HG02678 (cell line): Measurements from ENCODE around the gene CACNA1C.
"Not testable (repeated sequence)": the region's sequence is repeated elsewhere in the genome, so short reads cannot be mapped to it uniquely, and the experiment has no call there.

Source experiments
- ATAC-seq: cut with Tn5 transposase; IDR thresholded peaks from one replicate; pipeline ENCODE4 v1.9.1; 2021; ENCODE audit warnings: mild to moderate bottlenecking, moderate library complexity; ENCODE audit not compliant: unreplicated experiment

Gene CACNA1C

GRCh38 chr12:2691006-2691344, 638.2 kb downstream of the CACNA1C start:
- no peak for ATAC-seq

GRCh38 chr12:2691345-2692071, 638.7 kb downstream of the CACNA1C start:
- peak; percentile 77 for ATAC-seq

- ATAC-seq = no peak
Observed at GRCh38 chr12:2692080-2692479, 639.3 kb downstream of the CACNA1C start.

- ATAC-seq = no peak
Observed at GRCh38 chr12:2693244-2693860, 640.6 kb downstream of the CACNA1C start.

- ATAC-seq = no peak
Observed at GRCh38 chr12:2693980-2694610, 641.3 kb downstream of the CACNA1C start.

GRCh38 chr12:2696136-2696535, 643.3 kb downstream of the CACNA1C start:
- no peak for ATAC-seq

GRCh38 chr12:2697057-2697800, 644.4 kb downstream of the CACNA1C start:
- ATAC-seq = no peak

- no peak for ATAC-seq
Observed at GRCh38 chr12:2698566-2698965, 645.8 kb downstream of the CACNA1C start.

GRCh38 chr12:2710701-2711100, 657.9 kb downstream of the CACNA1C start:
- no peak for ATAC-seq

GRCh38 chr12:2719392-2719791, 666.6 kb downstream of the CACNA1C start:
- no peak for ATAC-seq

GRCh38 chr12:2722806-2723205, 670.0 kb downstream of the CACNA1C start:
- ATAC-seq = no peak

- no peak for ATAC-seq
Observed at GRCh38 chr12:2732290-2732689, 679.5 kb downstream of the CACNA1C start.

- ATAC-seq = no peak
Observed at GRCh38 chr12:2733493-2734355, 680.9 kb downstream of the CACNA1C start.

- ATAC-seq = no peak
Observed at GRCh38 chr12:2735432-2735831, 682.6 kb downstream of the CACNA1C start.

GRCh38 chr12:2737656-2738241, 685.0 kb downstream of the CACNA1C start:
- no peak for ATAC-seq

GRCh38 chr12:2739069-2739468, 686.3 kb downstream of the CACNA1C start:
- no peak for ATAC-seq

- no peak for ATAC-seq
Observed at GRCh38 chr12:2739832-2740641, 687.2 kb downstream of the CACNA1C start.

GRCh38 chr12:2742037-2742436, 689.2 kb downstream of the CACNA1C start:
- not testable (repeated sequence) for ATAC-seq

GRCh38 chr12:2743478-2743877, 690.7 kb downstream of the CACNA1C start:
- no peak for ATAC-seq
